GM12878 (cell line): ENCODE measurements around the gene DIAPH3.

ENCODE experiments used
- ATF2 ChIP-seq: IDR thresholded peaks from 2 replicates; pipeline ENCODE4 v1.6.1; 2012; ENCODE audit warnings: low read length, inconsistent platforms
- BRCA1 ChIP-seq: IDR thresholded peaks from 2 replicates; pipeline ENCODE4 v1.6.1; 2011; ENCODE audit warnings: low read depth, low read length, improper control_type of control experiment
- CBX5 ChIP-seq: sonication (generic); IDR thresholded peaks from 2 replicates; pipeline ENCODE4 v1.6.1; 2016; ENCODE audit warnings: low read depth, moderate library complexity, mild to moderate bottlenecking, inconsistent platforms
- EZH2 ChIP-seq: IDR thresholded peaks from 2 replicates; pipeline ENCODE4 v1.6.1; 2012; ENCODE audit warnings: low read depth, mild to moderate bottlenecking, control low read depth, inconsistent platforms, low read length, borderline replicate concordance; ENCODE audit not compliant: control insufficient read depth
- FOS ChIP-seq: IDR thresholded peaks from 3 replicates; pipeline ENCODE4 v1.6.1; 2011; ENCODE audit warnings: borderline replicate concordance; ENCODE audit not compliant: insufficient read length; ENCODE audit errors: extremely low read depth
- FOXM1 ChIP-seq: IDR thresholded peaks from 2 replicates; pipeline ENCODE4 v1.6.1; 2012; ENCODE audit warnings: low read depth, mild to moderate bottlenecking, inconsistent platforms, low read length, moderate library complexity
- HDAC6 ChIP-seq: fragments of 200-600 bp; sonication (generic); IDR thresholded peaks from one replicate; pipeline ENCODE4 v1.8.0; 2017; ENCODE audit warnings: antibody characterized with exemption; ENCODE audit not compliant: unreplicated experiment
- KAT2A ChIP-seq: conservative IDR thresholded peaks from 2 replicates; pipeline ENCODE4 v1.6.1; 2011; ENCODE audit warnings: low read depth, low read length; ENCODE audit not compliant: control insufficient read depth
- POLR2A ChIP-seq: IDR thresholded peaks from 2 replicates; pipeline ENCODE4 v1.6.1; 2011; ENCODE audit warnings: low read depth, mild to moderate bottlenecking, low read length
- POLR2AphosphoS5 ChIP-seq: IDR thresholded peaks from 2 replicates; pipeline ENCODE4 v1.6.1; 2011; ENCODE audit warnings: mild to moderate bottlenecking, low read length, inconsistent platforms
- SPI1 ChIP-seq: IDR thresholded peaks from 2 replicates; pipeline ENCODE4 v1.6.1; 2011; ENCODE audit warnings: low read depth, mild to moderate bottlenecking, low read length, moderate library complexity, borderline replicate concordance; ENCODE audit not compliant: insufficient read depth
- SREBF2 ChIP-seq: IDR thresholded peaks from 2 replicates; pipeline ENCODE4 v1.6.1; 2012; ENCODE audit warnings: mild to moderate bottlenecking, low read length
- STAT1 ChIP-seq: fragments of 450-650 bp; conservative IDR thresholded peaks from 2 replicates; pipeline ENCODE4 v1.6.1; 2014; ENCODE audit warnings: antibody characterized with exemption, mild to moderate bottlenecking
- TCF3 ChIP-seq: IDR thresholded peaks from 2 replicates; pipeline ENCODE4 v1.6.1; 2012; ENCODE audit warnings: low read depth, mild to moderate bottlenecking, low read length, borderline replicate concordance; ENCODE audit not compliant: insufficient read depth

- TF ChIP-seq CBX5 = no peak
- TF ChIP-seq SREBF2 = no peak
- no peak for TF ChIP-seq HDAC6
- TF ChIP-seq EZH2 = no peak
- no peak for TF ChIP-seq STAT1
- no peak for TF ChIP-seq KAT2A
- TF ChIP-seq ATF2 = no peak
- TF ChIP-seq TCF3 = no peak
- no peak for TF ChIP-seq POLR2AphosphoS5
- TF ChIP-seq SPI1 = no peak
- TF ChIP-seq FOXM1 = no peak
- TF ChIP-seq BRCA1 = no peak
- no peak for TF ChIP-seq POLR2A
- no peak for TF ChIP-seq FOS
Observed at GRCh38 chr13:59823486-59823885, 340.2 kb downstream of the DIAPH3 start.
